K562 (cell line): Measurements from ENCODE around the gene CCDC9. TPM values are rescaled to one million over a fixed set of nuclear protein-coding genes. Genes with fewer than 3 reads are reported as not detected.
A peak's percentile ranks its signal among the peaks of the same experiment; 100 is the strongest.

Experiments used
- ATAC-seq: fragments of 200-7000 bp; cut with Tn5 transposase; 3 replicates; pipeline ENCODE4 v1.9.1; 2020; ENCODE audit warnings: moderate library complexity
- BruUV-seq: library from RNA; stranded (reverse); fragments of 400-500 nt; replicated peaks from 2 replicates; lab custom pipeline; 2021; lab: Mats Ljungman, UMichigan
- CTCF ChIA-PET: fragments of 300-600 bp; formaldehyde crosslinking; extraction: SDS; loops from one replicate; lab custom pipeline; 2021; ENCODE audit warnings: low intra/inter-chr PET ratio; lab: Yijun Ruan, JAX
- POLR2A ChIA-PET: fragments of 300-600, 350-650 bp; sonication (Branson Sonifier 250); formaldehyde crosslinking; extraction: SDS; loops from one replicate; lab custom pipeline; 2021; ENCODE audit warnings: antibody characterized with exemption, inconsistent platforms; lab: Yijun Ruan, JAX
- DNase-seq, 4 experiments: peaks; one replicate each; pipeline versions ENCODE4 v3.0.0 to v3.0.0-alpha.2; 2011 to 2018; ENCODE audit warnings: low spot score in 3 of 4, mixed read lengths in 3 of 4; ENCODE audit errors: extremely low read depth in 1 of 4
- FAIRE-seq: peaks from 2 replicates; lab custom pipeline; 2011; peaks lifted over from hg19 to GRCh38; lab: Jason Lieb, UNC
- H2AFZ ChIP-seq: 2 replicates; pipeline ENCODE4 v1.6.0; 2011; ENCODE audit warnings: low read depth, low read length, control low read depth, inconsistent platforms
- H3K27ac ChIP-seq: fragments of 200-600 bp; 3 replicates; pipeline ENCODE4 v1.8.0; 2011; ENCODE audit warnings: low read depth, mild to moderate bottlenecking, control low read depth, inconsistent platforms, low read length, moderate library complexity, mixed read lengths; ENCODE audit errors: extremely low read depth
- H3K27me3 ChIP-seq, 2 experiments: fragments of 300-600 bp in 1 of 2; 2 replicates in 1 of 2; 3 replicates in 1 of 2; pipeline versions ENCODE4 v1.6.0 to v1.8.0; 2011; ENCODE audit warnings: inconsistent platforms in 2 of 2, low read length in 2 of 2, mild to moderate bottlenecking in 1 of 2, mixed read lengths in 1 of 2, moderate library complexity in 1 of 2; ENCODE audit not compliant: control insufficient read depth in 2 of 2, insufficient read depth in 2 of 2
- H3K36me3 ChIP-seq: fragments of 300-600 bp; 3 replicates; pipeline ENCODE4 v1.8.0; 2011; ENCODE audit warnings: mild to moderate bottlenecking, low read length, inconsistent platforms; ENCODE audit not compliant: control insufficient read depth, insufficient read depth
- H3K4me1 ChIP-seq, 2 experiments: fragments of 200-600 bp in 1 of 2; replicated peaks in 1 of 2; 2 replicates in 1 of 2; 3 replicates in 1 of 2; pipeline versions ENCODE4 v1.5.1 to v1.8.0; 2011; ENCODE audit warnings: inconsistent platforms in 2 of 2, low read length in 2 of 2, mild to moderate bottlenecking in 1 of 2, mixed read lengths in 1 of 2, moderate library complexity in 1 of 2; ENCODE audit not compliant: control insufficient read depth in 2 of 2, insufficient read depth in 2 of 2
- H3K4me2 ChIP-seq: 2 replicates; pipeline ENCODE4 v1.6.1; 2011; ENCODE audit warnings: low read length, control low read depth, inconsistent platforms, mixed read lengths; ENCODE audit not compliant: insufficient read depth
- H3K4me3 ChIP-seq: fragments of 200-600 bp; sonication (generic), shearing (Covaris generic); 2 replicates; pipeline ENCODE4 v1.5.1; 2016; ENCODE audit warnings: control low read depth, inconsistent platforms
- H3K79me2 ChIP-seq: fragments of 200-600 bp; 3 replicates; pipeline ENCODE4 v1.8.0; 2011; ENCODE audit warnings: low read length, inconsistent platforms; ENCODE audit not compliant: control insufficient read depth, insufficient read depth
- H3K9ac ChIP-seq, 2 experiments: 2 replicates each; pipeline versions ENCODE4 v1.6.0 to v1.6.1; 2011; ENCODE audit warnings: low read depth in 2 of 2, low read length in 2 of 2, control low read depth in 1 of 2, inconsistent platforms in 1 of 2, mild to moderate bottlenecking in 1 of 2, mixed read lengths in 1 of 2; ENCODE audit not compliant: insufficient read depth in 1 of 2
- H3K9me1 ChIP-seq: one replicate; pipeline ENCODE4 v1.6.0; 2011; ENCODE audit warnings: inconsistent platforms, mild to moderate bottlenecking, low read length, moderate library complexity; ENCODE audit not compliant: control insufficient read depth, insufficient read depth
- H3K9me3 ChIP-seq: replicated peaks from 2 replicates; pipeline ENCODE4 v1.5.1; 2011; ENCODE audit warnings: low read depth, low read length, inconsistent platforms; ENCODE audit not compliant: control insufficient read depth, insufficient read depth
- H4K20me1 ChIP-seq: replicated peaks from 2 replicates; pipeline ENCODE4 v1.6.1; 2011; ENCODE audit warnings: low read length, inconsistent platforms, mixed read lengths; ENCODE audit not compliant: control insufficient read depth, insufficient read depth
- MTA1 ChIP-seq: fragments of 450-650 bp; IDR thresholded peaks from 2 replicates; pipeline ENCODE4 v1.6.1; 2017; ENCODE audit warnings: borderline replicate concordance
- MYC ChIP-seq, 2 experiments: fragments of 250-450 bp in 1 of 2; sonication (Bioruptor Pico) in 1 of 2; IDR thresholded peaks; 2 replicates each; pipeline versions ENCODE4 v1.5.1 to v1.6.1; 2012 to 2021; ENCODE audit warnings: low read depth in 2 of 2, borderline replicate concordance in 1 of 2, improper control_type of control experiment in 1 of 2, low read length in 1 of 2, mild to moderate bottlenecking in 1 of 2, moderate library complexity in 1 of 2
- RERE ChIP-seq: sonication (generic); formaldehyde crosslinking; IDR thresholded peaks from 2 replicates; pipeline ENCODE4 v1.8.0; 2023; ENCODE audit warnings: missing genetic modification reagents, mild to moderate bottlenecking, borderline replicate concordance
- ZBTB9 ChIP-seq: fragments of 450-650 bp; formaldehyde crosslinking; IDR thresholded peaks from 2 replicates; pipeline ENCODE4 v1.4.0; 2020; ENCODE audit warnings: mild to moderate bottlenecking, moderate library complexity
- WGBS: fragments of 100-300 bp; shearing (Covaris generic); methylation state at CpG from one replicate; pipeline ENCODE4 v1.1.6; 2016; ENCODE audit warnings: low coverage, mixed read lengths; ENCODE audit not compliant: insufficient coverage; ENCODE audit errors: missing lambda C conversion rate; 5-methylcytosine and 5-hydroxymethylcytosine counted together
- in situ Hi-C: fragments of 300-500 bp; cut with MboI; formaldehyde crosslinking; loops from 4 replicates; pipeline ENCODE4 v1.15.0; 2018; ENCODE audit warnings: inconsistent platforms, mixed read lengths
- intact Hi-C: fragments of 100-400 bp; cut with micrococcal nuclease; formaldehyde crosslinking; loops from 2 replicates; pipeline ENCODE4 v1.14.2; 2022
- polyA plus RNA-seq, 8 experiments: library from polyadenylated mRNA; depleted of rRNA in 4 of 8; stranded (reverse) in 5 of 8; unstranded in 3 of 8; fragments of >200 nt; fragmentation: Nextera tagmentation in 2 of 8; fragmentation: Illumina TruSeq in 1 of 8; extraction: Ambion mirVana in 2 of 8; extraction: Trizol in 1 of 8; gene quantifications; 2 replicates each; pipeline versions ENCODE4 v1.2.1 to v1.2.3, GENCODE V29; 2011 to 2014; ENCODE audit warnings: inconsistent platforms in 1 of 8, missing spikeins in 1 of 8
- total RNA-seq, 7 experiments: library from RNA; depleted of rRNA in 6 of 7; stranded (reverse); fragments of >200 nt in 6 of 7; fragmentation: Illumina TruSeq in 2 of 7; extraction: Trizol in 2 of 7; gene quantifications; 2 replicates each; pipeline versions ENCODE4 v1.2.1 to v1.2.3, GENCODE V29; 2011 to 2021; ENCODE audit warnings: low replicate concordance in 1 of 7
- TF ChIP-seq, protein P1 (sequence below): fragments of 450-650 bp; IDR thresholded peaks from 2 replicates; pipeline ENCODE4 v1.6.1; 2017; ENCODE audit warnings: mild to moderate bottlenecking, moderate library complexity

Gene CCDC9
- total and polyA plus RNA-seq, 9 of the 15 experiments (the other 6 are each of a cell fraction or from before 2014, with no cell fraction given) = 0.23 to 38.6 (median 8.4) TPM

DNA sequence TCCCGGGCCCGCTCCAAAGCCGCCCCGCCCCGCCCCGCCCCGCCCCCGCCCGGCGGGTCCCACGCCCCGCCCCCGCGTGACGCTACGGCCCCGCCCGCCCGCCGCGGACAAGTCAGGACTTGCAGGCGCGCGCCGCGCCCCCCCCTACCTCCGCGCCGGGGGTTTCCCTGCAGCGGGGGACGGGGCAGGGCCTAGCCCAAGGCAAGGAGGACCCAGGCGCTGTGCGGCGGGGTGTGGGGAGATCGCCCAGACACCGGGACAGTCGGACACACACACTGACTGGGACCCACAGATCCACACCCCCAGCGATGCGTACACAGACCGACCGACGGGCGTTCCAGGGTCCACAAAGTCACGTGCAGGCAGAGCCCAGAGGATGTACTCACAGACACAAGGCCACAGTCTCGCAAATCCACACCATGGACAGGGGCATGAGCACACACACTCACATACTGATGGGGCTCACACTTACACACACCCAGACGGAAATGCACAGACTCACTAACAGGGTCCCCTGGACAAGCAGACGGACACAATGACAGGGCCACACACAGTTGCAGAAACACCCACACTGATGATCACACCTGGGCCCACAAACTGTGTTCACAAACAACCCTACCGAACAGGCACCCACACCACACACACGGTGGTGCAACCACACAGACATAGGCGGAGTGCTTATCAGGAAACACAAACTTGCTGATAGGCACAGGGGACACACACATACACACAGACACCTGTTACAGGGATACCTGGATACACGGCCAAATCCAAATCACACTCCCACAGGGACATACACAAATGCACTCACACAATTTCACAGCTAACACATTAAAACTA lies 24.9 kb upstream of the CCDC9 start:
- WGBS = 5% methylated on average over 23 of the region's 51 CpGs
- Histone ChIP-seq H3K36me3 (no peaks in the 10 kb centered on the region), H3K4me3 (peak overlapping the region; percentile 100), H4K20me1 (peaks cover 17% of the 10 kb centered on the region; the same call in 1 of the 2 replicates), H3K9ac (peak overlapping the region; percentile 76 to 97), H3K9me1 (no peaks in the 10 kb centered on the region), H3K27me3 (no peaks in the 10 kb centered on the region; a peak in 1 of 5 replicates), H3K4me2 (peak overlapping the region; percentile 98), H2AFZ (peak overlapping the region; percentile 99), H3K9me3 (no peaks in the 10 kb centered on the region), H3K4me1 (peaks cover 20 to 62% of the 10 kb centered on the region in 2 experiments), H3K79me2 (peaks cover 41% of the 10 kb centered on the region), H3K27ac (peak overlapping the region; percentile 82)
- BruUV-seq = no TSS peak
- FAIRE-seq (peak; percentile 32), DNase-seq (peak; percentile 85 to 91 (median 90)), ATAC-seq (peak; percentile 3; the same call in 1 of the 3 replicates)
- ChIA-PET POLR2A (interaction anchor here (0.8 to 1.6 kb wide), 3 partner anchors 12 to 43 kb away, joined by 3 to 7 read pairs (median 4); partner anchors contain the start of gene INAFM1), CTCF (interaction anchor here (0.6 kb wide), 1 partner anchor 16 kb away, joined by 3 read pairs; no protein-coding TSS in a partner anchor)
- intact Hi-C loops (no loop called here), in situ Hi-C loops (no loop called here)
- TF ChIP-seq ZBTB9 (CRISPR knock-in tag) = peak; percentile 60; the same call in 1 of the 2 replicates
- TF ChIP-seq MYC (IDR thresholded peaks at IDR 0.05; ENCODE audit: low read depth, low read length) = peak; percentile 24
- peak; percentile 51; the same call in 1 of the 2 replicates for TF ChIP-seq MYC (CRISPR knock-in tag; IDR thresholded peaks at IDR 0.05; ENCODE audit: borderline replicate concordance, low read depth)
- peak; percentile 46; the same call in 1 of the 2 replicates for TF ChIP-seq MTA1
- no peak for TF ChIP-seq RERE
- TF ChIP-seq, protein P1, sequence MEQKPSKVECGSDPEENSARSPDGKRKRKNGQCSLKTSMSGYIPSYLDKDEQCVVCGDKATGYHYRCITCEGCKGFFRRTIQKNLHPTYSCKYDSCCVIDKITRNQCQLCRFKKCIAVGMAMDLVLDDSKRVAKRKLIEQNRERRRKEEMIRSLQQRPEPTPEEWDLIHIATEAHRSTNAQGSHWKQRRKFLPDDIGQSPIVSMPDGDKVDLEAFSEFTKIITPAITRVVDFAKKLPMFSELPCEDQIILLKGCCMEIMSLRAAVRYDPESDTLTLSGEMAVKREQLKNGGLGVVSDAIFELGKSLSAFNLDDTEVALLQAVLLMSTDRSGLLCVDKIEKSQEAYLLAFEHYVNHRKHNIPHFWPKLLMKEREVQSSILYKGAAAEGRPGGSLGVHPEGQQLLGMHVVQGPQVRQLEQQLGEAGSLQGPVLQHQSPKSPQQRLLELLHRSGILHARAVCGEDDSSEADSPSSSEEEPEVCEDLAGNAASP = no peak
